GM13977 (cell line): ENCODE data around the gene AMPH.

Source experiments
- DNase-seq: peaks from one replicate; pipeline ENCODE4 v3.0.0; 2012; ENCODE audit warnings: low spot score
- CTCF ChIP-seq: IDR thresholded peaks from 2 replicates; pipeline ENCODE4 v1.5.1; 2012; ENCODE audit warnings: mild to moderate bottlenecking, control low read depth; ENCODE audit not compliant: insufficient read depth; ENCODE audit errors: extremely low read depth, missing control alignments
- in situ Hi-C: fragments of 300-500 bp; cut with MboI; formaldehyde crosslinking; loops from one replicate; pipeline ENCODE4 v1.12.0; 2022; ENCODE audit warnings: low sequenced_read_pairs, low pct_unique_long_range_greater_than_20kb, mixed read lengths, inconsistent platforms; ENCODE audit not compliant: unreplicated experiment

Gene AMPH

GRCh38 chr7:38393874-38394273 lies 237.3 kb downstream of the AMPH start:
- in situ Hi-C loops: no loop called here
- DNase-seq: peak; percentile 29
- no peak for TF ChIP-seq CTCF

GRCh38 chr7:38391751-38392150 lies 239.4 kb downstream of the AMPH start:
- no peak for DNase-seq
- TF ChIP-seq CTCF: no peak
- in situ Hi-C loops: no loop called here

GRCh38 chr7:38385682-38386081 lies 245.5 kb downstream of the AMPH start:
- no peak for DNase-seq
- in situ Hi-C loops: no loop called here
- no peak for TF ChIP-seq CTCF

GRCh38 chr7:38383281-38383680 lies 247.9 kb downstream of the AMPH start:
- no peak for TF ChIP-seq CTCF
- no peak for DNase-seq
- in situ Hi-C loops: no loop called here

- no peak for TF ChIP-seq CTCF
- in situ Hi-C loops: no loop called here
- DNase-seq: no peak
Measured at GRCh38 chr7:38382684-38383083, 248.5 kb downstream of the AMPH start.

- in situ Hi-C loops: no loop called here
- TF ChIP-seq CTCF: no peak
Measured at GRCh38 chr7:38375453-38375852, 255.7 kb downstream of the AMPH start.

GRCh38 chr7:38374507-38374906 lies 256.7 kb downstream of the AMPH start:
- peak; percentile 58 for DNase-seq
- in situ Hi-C loops: no loop called here
- TF ChIP-seq CTCF: peak; percentile 64

More at GRCh38 chr7:38375453-38375852, 255.7 kb downstream of the AMPH start:
- no peak for DNase-seq
